IPS-NIHi11 (cell line): ENCODE measurements around the gene RTCA.
"Not testable (repeated sequence)": the region's sequence is repeated elsewhere in the genome, so short reads cannot be mapped to it uniquely, and the experiment has no call there.

Experiments used
- DNase-seq: peaks from one replicate; pipeline ENCODE4 v3.0.0; 2012; ENCODE audit warnings: mixed read lengths, low spot score

Gene RTCA

GRCh38 chr1:100308777-100309176 is 42.8 kb downstream of the RTCA start:
- no peak for DNase-seq

- no peak for DNase-seq
Observed at GRCh38 chr1:100309863-100310262, 43.8 kb downstream of the RTCA start.

GRCh38 chr1:100313382-100313781 is 47.4 kb downstream of the RTCA start:
- no peak for DNase-seq

- no peak for DNase-seq
Observed at GRCh38 chr1:100316622-100317021, 50.6 kb downstream of the RTCA start.

GRCh38 chr1:100320311-100321099 is 54.5 kb downstream of the RTCA start:
- DNase-seq: no peak

- no peak for DNase-seq
Observed at GRCh38 chr1:100321100-100321493, 55.1 kb downstream of the RTCA start.

- DNase-seq: no peak
Observed at GRCh38 chr1:100321506-100321905, 55.5 kb downstream of the RTCA start.

- DNase-seq: no peak
Observed at GRCh38 chr1:100322436-100323211, 56.6 kb downstream of the RTCA start.

GRCh38 chr1:100323419-100324106 is 57.5 kb downstream of the RTCA start:
- no peak for DNase-seq

GRCh38 chr1:100325415-100326324 is 59.7 kb downstream of the RTCA start:
- peak; percentile 62 for DNase-seq

GRCh38 chr1:100326325-100326670 is 60.3 kb downstream of the RTCA start:
- DNase-seq: not testable (repeated sequence)

- DNase-seq: no peak
Observed at GRCh38 chr1:100328133-100328532, 62.1 kb downstream of the RTCA start.

- DNase-seq: not testable (repeated sequence)
Observed at GRCh38 chr1:100331146-100331545, 65.1 kb downstream of the RTCA start.

- DNase-seq: no peak
Observed at GRCh38 chr1:100332331-100332730, 66.3 kb downstream of the RTCA start.

- DNase-seq: no peak
Observed at GRCh38 chr1:100335436-100335835, 69.4 kb downstream of the RTCA start.

- not testable (repeated sequence) for DNase-seq
Observed at GRCh38 chr1:100337878-100338277, 71.9 kb downstream of the RTCA start.

GRCh38 chr1:100339735-100340134 is 73.7 kb downstream of the RTCA start:
- not testable (repeated sequence) for DNase-seq

GRCh38 chr1:100340494-100340893 is 74.5 kb downstream of the RTCA start:
- DNase-seq: no peak

- DNase-seq: no peak
Observed at GRCh38 chr1:100342348-100342747, 76.3 kb downstream of the RTCA start.
